PFSK-1 (cell line): Measurements from ENCODE around the gene OR2B6.

Source experiments
- FOXP2 ChIP-seq: optimal IDR thresholded peaks from 2 replicates; pipeline ENCODE3; 2011; ENCODE audit warnings: borderline replicate concordance, control low read depth, inconsistent platforms; ENCODE audit not compliant: insufficient read depth; ENCODE audit errors: extremely low read length, extremely low read depth
- POLR2AphosphoS5 ChIP-seq: IDR thresholded peaks from 2 replicates; pipeline ENCODE4 v1.6.1; 2012; ENCODE audit warnings: low read depth, mild to moderate bottlenecking, control low read depth, low read length, moderate library complexity
- REST ChIP-seq, 2 experiments: IDR thresholded peaks; 2 replicates each; pipeline versions ENCODE4 v1.6.1 to v1.8.0; 2011 to 2012; ENCODE audit warnings: low read depth in 2 of 2, low read length in 2 of 2, control low read depth in 1 of 2, inconsistent platforms in 1 of 2, mild to moderate bottlenecking in 1 of 2, moderate library complexity in 1 of 2; ENCODE audit not compliant: insufficient read depth in 1 of 2
- SIN3A ChIP-seq: IDR thresholded peaks from 2 replicates; pipeline ENCODE4 v1.6.1; 2012; ENCODE audit warnings: mild to moderate bottlenecking, low read length, moderate library complexity, borderline replicate concordance; ENCODE audit not compliant: insufficient read depth
- TAF1 ChIP-seq: IDR thresholded peaks from 2 replicates; pipeline ENCODE4 v1.6.1; 2012; ENCODE audit warnings: low read length, control low read depth, borderline replicate concordance; ENCODE audit not compliant: insufficient read depth

DNA sequence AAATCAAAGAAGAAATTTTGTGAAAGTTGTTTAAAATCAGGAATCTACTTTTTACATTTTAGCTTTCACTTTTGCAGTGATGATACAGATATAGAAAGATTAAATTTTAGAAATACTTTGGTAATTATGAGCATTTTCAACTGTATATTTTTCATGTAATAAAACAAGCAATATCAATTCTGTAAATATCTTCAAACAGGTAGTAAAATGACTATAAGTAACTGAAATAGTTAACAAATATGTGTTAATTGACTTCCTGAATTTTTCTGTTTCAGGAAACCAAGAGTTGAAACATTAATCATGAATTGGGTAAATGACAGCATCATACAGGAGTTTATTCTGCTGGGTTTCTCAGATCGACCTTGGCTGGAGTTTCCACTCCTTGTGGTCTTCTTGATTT is at the start of gene OR2B6:
- TF ChIP-seq REST (IDR thresholded peaks at IDR 0.05; ENCODE audit: insufficient read depth in 1 of 2, low read depth in 2 of 2, low read length in 2 of 2), result no peak
- no peak for TF ChIP-seq POLR2AphosphoS5
- TF ChIP-seq SIN3A, result no peak
- TF ChIP-seq TAF1, result no peak
- no peak for TF ChIP-seq FOXP2
